SK-N-SH treated with all-trans-retinoic acid at 6 μM for 48 hours (cell line): ENCODE data around the gene DCLK1.

Experiments used
- ATAC-seq: fragments of 200-7000 bp; cut with Tn5 transposase; 3 replicates; pipeline ENCODE4 v1.9.1; 2020; ENCODE audit warnings: mild to moderate bottlenecking, moderate library complexity
- ARNTL ChIP-seq: fragments of 450-650 bp; formaldehyde crosslinking; IDR thresholded peaks from 2 replicates; pipeline ENCODE4 v1.5.0; 2020; ENCODE audit warnings: low read depth, mild to moderate bottlenecking, moderate library complexity, borderline replicate concordance
- BACH2 ChIP-seq: fragments of 250-450 bp; sonication (Bioruptor Pico); IDR thresholded peaks from 2 replicates; pipeline ENCODE4 v1.9.0; 2021; ENCODE audit warnings: mild to moderate bottlenecking, borderline replicate concordance
- CREB5 ChIP-seq: fragments of 250-450 bp; sonication (Bioruptor Pico); IDR thresholded peaks from 2 replicates; pipeline ENCODE4 v1.5.1; 2020; ENCODE audit warnings: low read depth, mild to moderate bottlenecking, moderate library complexity
- CSDC2 ChIP-seq: fragments of 250-450 bp; sonication (Bioruptor Pico); IDR thresholded peaks from 2 replicates; pipeline ENCODE4 v1.5.0; 2020; ENCODE audit warnings: mild to moderate bottlenecking, moderate library complexity
- ESRRG ChIP-seq: fragments of 250-450 bp; sonication (Bioruptor Pico); IDR thresholded peaks from 2 replicates; pipeline ENCODE4 v1.6.1; 2021; ENCODE audit warnings: mild to moderate bottlenecking
- GLIS3 ChIP-seq: fragments of 250-450 bp; sonication (Bioruptor Pico); IDR thresholded peaks from 2 replicates; pipeline ENCODE4 v1.5.0; 2020; ENCODE audit warnings: mild to moderate bottlenecking, moderate library complexity
- ISL1 ChIP-seq: fragments of 250-450 bp; sonication (Bioruptor Pico); IDR thresholded peaks from 2 replicates; pipeline ENCODE4 v2.1.2; 2022; ENCODE audit warnings: mild to moderate bottlenecking, moderate library complexity
- OSR1 ChIP-seq: fragments of 250-450 bp; sonication (Bioruptor Pico); IDR thresholded peaks from 2 replicates; pipeline ENCODE4 v1.8.0; 2022; ENCODE audit warnings: moderate library complexity, mild to moderate bottlenecking, inconsistent platforms
- PATZ1 ChIP-seq: fragments of 250-450 bp; sonication (Bioruptor Pico); IDR thresholded peaks from 2 replicates; pipeline ENCODE4 v1.8.0; 2020; ENCODE audit warnings: mild to moderate bottlenecking, moderate library complexity, borderline replicate concordance
- POU6F1 ChIP-seq: fragments of 250-450 bp; sonication (Bioruptor Pico); IDR thresholded peaks from 2 replicates; pipeline ENCODE4 v1.8.0; 2021; ENCODE audit warnings: low read depth, mild to moderate bottlenecking, moderate library complexity, borderline replicate concordance
- PPARA ChIP-seq: fragments of 250-450 bp; sonication (Bioruptor Pico); IDR thresholded peaks from 2 replicates; pipeline ENCODE4 v1.5.0; 2020; ENCODE audit warnings: mild to moderate bottlenecking, borderline replicate concordance
- RARB ChIP-seq: fragments of 250-450 bp; sonication (Bioruptor Pico); IDR thresholded peaks from 2 replicates; pipeline ENCODE4 v1.8.0; 2021; ENCODE audit warnings: mild to moderate bottlenecking, moderate library complexity
- TCF4 ChIP-seq: fragments of 250-450 bp; sonication (Bioruptor Pico); IDR thresholded peaks from 2 replicates; pipeline ENCODE4 v1.8.0; 2021; ENCODE audit warnings: mild to moderate bottlenecking, moderate library complexity, borderline replicate concordance
- TOX ChIP-seq: fragments of 250-450 bp; sonication (Bioruptor Pico); IDR thresholded peaks from 2 replicates; pipeline ENCODE4 v1.8.0; 2021; ENCODE audit warnings: mild to moderate bottlenecking, moderate library complexity, borderline replicate concordance
- TSHZ2 ChIP-seq: fragments of 250-450 bp; sonication (Bioruptor Pico); IDR thresholded peaks from 2 replicates; pipeline ENCODE4 v1.5.0; 2020; ENCODE audit warnings: mild to moderate bottlenecking, moderate library complexity
- ZFP3 ChIP-seq: fragments of 250-450 bp; sonication (Bioruptor Pico); IDR thresholded peaks from 2 replicates; pipeline ENCODE4 v1.5.0; 2020; ENCODE audit warnings: mild to moderate bottlenecking, moderate library complexity
- ZNF565 ChIP-seq: fragments of 450-650 bp; formaldehyde crosslinking; conservative IDR thresholded peaks from 2 replicates; pipeline ENCODE4 v1.5.0; 2020; ENCODE audit warnings: low read depth, mild to moderate bottlenecking, moderate library complexity
- ZNF70 ChIP-seq: fragments of 450-650 bp; formaldehyde crosslinking; IDR thresholded peaks from 2 replicates; pipeline ENCODE4 v1.5.0; 2020; ENCODE audit warnings: mild to moderate bottlenecking, moderate library complexity

The DCLK1 gene

GRCh38 chr13:35956074-35956473, 175.1 kb downstream of the DCLK1 start:
- TF ChIP-seq POU6F1 = no peak
- TF ChIP-seq TOX (CRISPR knock-in tag) = no peak
- TF ChIP-seq TCF4 (CRISPR knock-in tag) = peak; percentile 30; the same call in 1 of the 2 replicates
- TF ChIP-seq PATZ1 = no peak
- TF ChIP-seq ISL1 (CRISPR knock-in tag) = peak; percentile 37; the same call in 1 of the 2 replicates
- no peak for TF ChIP-seq GLIS3 (CRISPR knock-in tag)
- TF ChIP-seq RARB (CRISPR knock-in tag) = no peak
- no peak for TF ChIP-seq ZNF70
- no peak for TF ChIP-seq CSDC2 (CRISPR knock-in tag)
- no peak for ATAC-seq

GRCh38 chr13:35954207-35954560, 177.0 kb downstream of the DCLK1 start:
- ATAC-seq = no peak
- TF ChIP-seq PPARA (no peak), PATZ1 (no peak), ARNTL (CRISPR knock-in tag) (no peak), CSDC2 (CRISPR knock-in tag) (no peak)

- TF ChIP-seq TSHZ2 (CRISPR knock-in tag) = peak; percentile 25; the same call in 1 of the 2 replicates
- no peak for TF ChIP-seq BACH2 (CRISPR knock-in tag)
- TF ChIP-seq ISL1 (CRISPR knock-in tag) = 0 out of 2 replicates have a peak, but pooled peaks have one; percentile 7
- TF ChIP-seq, all 23 proteins: peak for 2
- peak; percentile 96 for ATAC-seq
Measured at GRCh38 chr13:35953537-35954206, 177.5 kb downstream of the DCLK1 start.

- no peak for ATAC-seq
- no peak for TF ChIP-seq CREB5 (CRISPR knock-in tag)
- no peak for TF ChIP-seq ZFP3 (CRISPR knock-in tag)
- TF ChIP-seq ISL1 (CRISPR knock-in tag) = no peak
- no peak for TF ChIP-seq OSR1 (CRISPR knock-in tag)
- TF ChIP-seq PATZ1 = no peak
- no peak for TF ChIP-seq ZNF565
- TF ChIP-seq ESRRG (CRISPR knock-in tag) = no peak
- no peak for TF ChIP-seq CSDC2 (CRISPR knock-in tag)
- no peak for TF ChIP-seq TOX (CRISPR knock-in tag)
- TF ChIP-seq, all 23 proteins: peak for 0
Measured at GRCh38 chr13:35947315-35947714, 183.9 kb downstream of the DCLK1 start.
